SK-N-SH (cell line): Measurements from ENCODE around the gene MLXIPL. TPM values are rescaled to one million over a fixed set of nuclear protein-coding genes. Genes with fewer than 3 reads are reported as not detected.

Experiments used
- CTCF ChIA-PET: fragments of 300-600, 350-600 bp; formaldehyde crosslinking; extraction: SDS; loops from one replicate; lab custom pipeline; 2021; lab: Yijun Ruan, JAX
- POLR2A ChIA-PET: fragments of 350-600 bp; sonication (Branson Sonifier 250); formaldehyde crosslinking; extraction: SDS; loops from one replicate; lab custom pipeline; 2020; ENCODE audit warnings: antibody characterized with exemption, inconsistent platforms; lab: Yijun Ruan, JAX
- DNase-seq: peaks from one replicate; pipeline ENCODE4 v3.0.0; 2012
- H2AFZ ChIP-seq: fragments of 200-600 bp; sonication (generic); 2 replicates; pipeline ENCODE4 v1.8.1; 2016; ENCODE audit warnings: antibody characterized with exemption, mild to moderate bottlenecking, low read depth
- H3F3A ChIP-seq: fragments of 200-600 bp; sonication (generic); replicated peaks from 2 replicates; pipeline ENCODE3; 2016; ENCODE audit warnings: antibody characterized with exemption, mild to moderate bottlenecking; ENCODE audit not compliant: insufficient read depth
- H3K27ac ChIP-seq, 2 experiments: fragments of 200-500 bp in 1 of 2; fragments of 200-600 bp in 1 of 2; sonication (Bioruptor generic) in 1 of 2; sonication (generic), shearing (Covaris generic) in 1 of 2; 2 replicates each; pipeline versions ENCODE4 v1.5.1 to v1.6.1; 2014 to 2016; ENCODE audit warnings: low read depth in 2 of 2, inconsistent platforms in 1 of 2, low read length in 1 of 2, mild to moderate bottlenecking in 1 of 2, mixed read lengths in 1 of 2
- H3K27me3 ChIP-seq: fragments of 200-600 bp; sonication (generic), shearing (Covaris generic); 2 replicates; pipeline ENCODE4 v1.6.1; 2016; ENCODE audit warnings: mixed run types; ENCODE audit not compliant: insufficient read depth
- H3K36me3 ChIP-seq, 2 experiments: fragments of 200-500 bp in 1 of 2; fragments of 200-600 bp in 1 of 2; sonication (Bioruptor generic) in 1 of 2; sonication (generic) in 1 of 2; replicated peaks in 1 of 2; 2 replicates each; pipeline versions ENCODE3 to v1.5.1; 2014 to 2016; ENCODE audit warnings: low read length in 1 of 2, mild to moderate bottlenecking in 1 of 2; ENCODE audit not compliant: insufficient read depth in 2 of 2, control insufficient read depth in 1 of 2
- H3K4me1 ChIP-seq, 2 experiments: fragments of 200-500 bp in 1 of 2; fragments of 200-600 bp in 1 of 2; sonication (Bioruptor generic) in 1 of 2; sonication (generic), shearing (Covaris generic) in 1 of 2; 2 replicates each; pipeline versions ENCODE4 v1.5.1 to v1.6.1; 2014 to 2016; ENCODE audit warnings: low read depth in 1 of 2, low read length in 1 of 2, mixed run types in 1 of 2; ENCODE audit not compliant: insufficient read depth in 2 of 2, control insufficient read depth in 1 of 2
- H3K4me2 ChIP-seq: fragments of 200-600 bp; sonication (generic), shearing (Covaris generic); 2 replicates; pipeline ENCODE4 v1.6.1; 2017; ENCODE audit warnings: mixed run types
- H3K4me3 ChIP-seq, 2 experiments: fragments of 200-500 bp in 1 of 2; fragments of 200-600 bp in 1 of 2; sonication (Bioruptor generic) in 1 of 2; sonication (generic), shearing (Covaris generic) in 1 of 2; 2 replicates each; pipeline versions ENCODE4 v1.5.1 to v1.8.1; 2014 to 2016; ENCODE audit warnings: low read depth in 2 of 2, inconsistent platforms in 1 of 2, low read length in 1 of 2, mild to moderate bottlenecking in 1 of 2, mixed read lengths in 1 of 2, moderate library complexity in 1 of 2
- H3K79me2 ChIP-seq: fragments of 200-600 bp; sonication (generic); 2 replicates; pipeline ENCODE4 v1.8.1; 2017; ENCODE audit warnings: mild to moderate bottlenecking; ENCODE audit not compliant: insufficient read depth
- H3K9ac ChIP-seq: fragments of 200-600 bp; sonication (generic); 2 replicates; pipeline ENCODE4 v1.6.1; 2017; ENCODE audit warnings: mixed run types
- H3K9me2 ChIP-seq: fragments of 200-600 bp; sonication (generic); 2 replicates; pipeline ENCODE4 v1.6.1; 2017; ENCODE audit warnings: mixed run types
- H3K9me3 ChIP-seq: fragments of 200-600 bp; sonication (generic); 2 replicates; pipeline ENCODE4 v1.6.1; 2017; ENCODE audit warnings: mixed run types, mild to moderate bottlenecking, moderate library complexity
- H4K20me1 ChIP-seq: fragments of 200-600 bp; sonication (generic); 2 replicates; pipeline ENCODE4 v1.6.1; 2017; ENCODE audit warnings: mild to moderate bottlenecking, mixed run types; ENCODE audit not compliant: insufficient read depth
- CTCF ChIP-seq: fragments of 200-600 bp; sonication (generic); IDR thresholded peaks from 2 replicates; pipeline ENCODE4 v1.6.1; 2017; ENCODE audit warnings: antibody characterized with exemption, mild to moderate bottlenecking, moderate library complexity
- EP300 ChIP-seq, 2 experiments: IDR thresholded peaks; 2 replicates each; pipeline versions ENCODE4 v1.4.0 to v1.6.1; 2012; ENCODE audit warnings: borderline replicate concordance in 1 of 2, low read depth in 1 of 2, low read length in 1 of 2
- NFIC ChIP-seq: IDR thresholded peaks from 2 replicates; pipeline ENCODE4 v1.4.0; 2012; ENCODE audit warnings: borderline replicate concordance
- NRF1 ChIP-seq: IDR thresholded peaks from 2 replicates; pipeline ENCODE4 v1.6.1; 2012; ENCODE audit warnings: low read depth, mild to moderate bottlenecking, low read length
- PBX3 ChIP-seq: IDR thresholded peaks from 2 replicates; pipeline ENCODE4; 2012
- RAD21 ChIP-seq: IDR thresholded peaks from 2 replicates; pipeline ENCODE4 v1.6.1; 2012; ENCODE audit warnings: mild to moderate bottlenecking, low read length
- SMC3 ChIP-seq: IDR thresholded peaks from 2 replicates; pipeline ENCODE4 v1.6.1; 2012; ENCODE audit warnings: low read depth, low read length, improper control_type of control experiment
- ZBTB33 ChIP-seq: IDR thresholded peaks from 2 replicates; pipeline ENCODE4 v1.4.0; 2012; ENCODE audit warnings: low read depth, borderline replicate concordance
- WGBS: methylation state at CpG from one replicate; pipeline ENCODE4 v1.1.6; 2017; ENCODE audit warnings: low lambda C conversion rate; 5-methylcytosine and 5-hydroxymethylcytosine counted together
- polyA plus RNA-seq, 3 experiments: library from polyadenylated mRNA; depleted of rRNA; stranded (reverse); fragments of >200 nt; gene quantifications; 2 replicates each; pipeline ENCODE4 v1.2.3, GENCODE V29; 2012
- TF ChIP-seq, protein P1 (sequence below): IDR thresholded peaks from 2 replicates; pipeline ENCODE4 v1.4.0; 2012; ENCODE audit warnings: low read depth, borderline replicate concordance

The MLXIPL gene
- polyA plus RNA-seq, 1 of the 3 experiments (the other 2 are of a cell fraction): 0.21 TPM

- Histone ChIP-seq H3K9me3 (no peaks in the 10 kb centered on the region), H3K4me1 (no peaks in the 10 kb centered on the region; a peak in 1 of 4 replicates)
- 50% methylated on average over 14 of the region's 14 CpGs for WGBS
- TF ChIP-seq EP300 (IDR thresholded peaks at IDR 0.05; ENCODE audit: borderline replicate concordance in 1 of 2, low read depth in 1 of 2, low read length in 1 of 2): no peak
- 0 out of 2 replicates have a peak, but pooled peaks have one; percentile 12 for TF ChIP-seq PBX3
- TF ChIP-seq, all 33 proteins: peak for 1
- no peaks in the 10 kb centered on the region for H3K36me3 ChIP-seq
- H3F3A ChIP-seq: peaks cover 7% of the 10 kb centered on the region
- H3K27me3 ChIP-seq: no peaks in the 10 kb centered on the region; the same call in 1 of the 2 replicates
- no peaks in the 10 kb centered on the region for H3K79me2 ChIP-seq
- peak overlapping the region; percentile 27; the same call in 1 of the 2 replicates for H3K4me2 ChIP-seq
- H2AFZ ChIP-seq: no peak overlapping the region
- no peaks in the 10 kb centered on the region for H4K20me1 ChIP-seq
- DNase-seq: no peak
- ChIA-PET POLR2A (no interaction called here), CTCF (interaction anchor here (0.6 to 19.5 kb wide), 7 partner anchors 8 to 120 kb away, joined by 3 to 326 read pairs (median 15); partner anchors contain the start of genes ABHD11, STX1A and VPS37D)
- H3K27ac ChIP-seq: no peak overlapping the region
- H3K4me3 ChIP-seq: no peak overlapping the region
- no peaks in the 10 kb centered on the region for H3K9me2 ChIP-seq
- no peak overlapping the region for H3K9ac ChIP-seq
These were observed 10.2 kb downstream of the MLXIPL start for GRCh38 chr7:73613954-73614735.

DNA sequence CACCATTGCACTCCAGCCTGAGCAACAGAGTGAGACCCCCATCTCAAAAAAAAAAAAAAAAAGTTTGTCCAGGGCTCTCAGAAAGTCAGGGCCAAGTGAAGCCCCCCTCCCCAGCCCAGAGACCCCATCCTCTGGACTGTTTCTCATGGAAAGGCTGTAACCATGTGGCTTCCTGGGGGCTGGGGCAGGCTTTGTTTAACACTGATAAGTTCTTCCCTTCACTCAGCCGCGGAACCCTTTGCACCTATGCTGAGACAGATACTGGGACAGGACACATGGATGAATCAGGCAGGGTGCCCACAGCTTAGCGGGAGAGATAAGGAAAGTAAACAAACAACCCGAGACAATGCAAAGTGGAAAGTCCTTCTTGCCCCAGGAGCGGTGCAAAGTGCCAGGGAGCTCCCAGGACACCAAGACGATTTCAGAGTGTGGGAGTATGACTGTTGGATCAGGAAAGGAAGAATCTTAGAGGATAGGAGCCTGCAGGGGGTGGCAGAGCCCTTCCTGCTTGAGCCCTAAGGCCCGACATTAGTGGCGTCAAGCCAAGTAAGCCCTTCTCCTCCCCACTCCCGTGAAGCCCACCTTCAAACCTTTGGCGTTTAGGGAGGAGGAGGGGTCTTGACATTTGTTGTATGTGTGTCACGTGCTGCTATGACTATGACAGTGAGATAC, 11.6 kb downstream of the MLXIPL start:
- TF ChIP-seq CTCF (peak; percentile 47), SMC3 (peak; percentile 31), RAD21 (peak; percentile 54; the same call in 1 of the 2 replicates), PBX3 (no peak), NFIC (peak; percentile 66; the same call in 1 of the 2 replicates), ZBTB33 (no peak), NRF1 (no peak)
- TF ChIP-seq, protein P1, sequence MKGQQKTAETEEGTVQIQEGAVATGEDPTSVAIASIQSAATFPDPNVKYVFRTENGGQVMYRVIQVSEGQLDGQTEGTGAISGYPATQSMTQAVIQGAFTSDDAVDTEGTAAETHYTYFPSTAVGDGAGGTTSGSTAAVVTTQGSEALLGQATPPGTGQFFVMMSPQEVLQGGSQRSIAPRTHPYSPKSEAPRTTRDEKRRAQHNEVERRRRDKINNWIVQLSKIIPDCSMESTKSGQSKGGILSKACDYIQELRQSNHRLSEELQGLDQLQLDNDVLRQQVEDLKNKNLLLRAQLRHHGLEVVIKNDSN: peak; percentile 56; the same call in 1 of the 2 replicates
- no peak overlapping the region for H3K27ac ChIP-seq
- H3K4me3 ChIP-seq: no peak overlapping the region
- ChIA-PET CTCF (interaction anchor here (0.6 to 16.3 kb wide), 9 partner anchors 10 to 121 kb away, joined by 3 to 326 read pairs (median 5); partner anchors contain the start of genes ABHD11, STX1A and VPS37D), POLR2A (no interaction called here)
- H3K79me2 ChIP-seq: no peaks in the 10 kb centered on the region
- no peak overlapping the region for H2AFZ ChIP-seq
- no peaks in the 10 kb centered on the region for H3K9me2 ChIP-seq
- no peak overlapping the region for H3K9ac ChIP-seq
- H3K27me3 ChIP-seq: no peaks in the 10 kb centered on the region; the same call in 1 of the 2 replicates
- no peaks in the 10 kb centered on the region for H4K20me1 ChIP-seq
- WGBS: 19% methylated on average over 11 of the region's 11 CpGs
- H3K4me2 ChIP-seq: peak overlapping the region; percentile 4; the same call in 1 of the 2 replicates
- no peaks in the 10 kb centered on the region for H3K9me3 ChIP-seq
- no peaks in the 10 kb centered on the region for H3K36me3 ChIP-seq
- no peaks in the 10 kb centered on the region; a peak in 1 of 4 replicates for H3K4me1 ChIP-seq
- H3F3A ChIP-seq: peaks cover 7% of the 10 kb centered on the region
- no peak for DNase-seq
